Measurements from ENCODE around the gene PDIA4. TPM values are rescaled to one million over a fixed set of nuclear protein-coding genes. Genes with fewer than 3 reads are reported as not detected.

The PDIA4 gene
- total RNA-seq, 1 donor from 2014 or later, result 266 TPM

DNA sequence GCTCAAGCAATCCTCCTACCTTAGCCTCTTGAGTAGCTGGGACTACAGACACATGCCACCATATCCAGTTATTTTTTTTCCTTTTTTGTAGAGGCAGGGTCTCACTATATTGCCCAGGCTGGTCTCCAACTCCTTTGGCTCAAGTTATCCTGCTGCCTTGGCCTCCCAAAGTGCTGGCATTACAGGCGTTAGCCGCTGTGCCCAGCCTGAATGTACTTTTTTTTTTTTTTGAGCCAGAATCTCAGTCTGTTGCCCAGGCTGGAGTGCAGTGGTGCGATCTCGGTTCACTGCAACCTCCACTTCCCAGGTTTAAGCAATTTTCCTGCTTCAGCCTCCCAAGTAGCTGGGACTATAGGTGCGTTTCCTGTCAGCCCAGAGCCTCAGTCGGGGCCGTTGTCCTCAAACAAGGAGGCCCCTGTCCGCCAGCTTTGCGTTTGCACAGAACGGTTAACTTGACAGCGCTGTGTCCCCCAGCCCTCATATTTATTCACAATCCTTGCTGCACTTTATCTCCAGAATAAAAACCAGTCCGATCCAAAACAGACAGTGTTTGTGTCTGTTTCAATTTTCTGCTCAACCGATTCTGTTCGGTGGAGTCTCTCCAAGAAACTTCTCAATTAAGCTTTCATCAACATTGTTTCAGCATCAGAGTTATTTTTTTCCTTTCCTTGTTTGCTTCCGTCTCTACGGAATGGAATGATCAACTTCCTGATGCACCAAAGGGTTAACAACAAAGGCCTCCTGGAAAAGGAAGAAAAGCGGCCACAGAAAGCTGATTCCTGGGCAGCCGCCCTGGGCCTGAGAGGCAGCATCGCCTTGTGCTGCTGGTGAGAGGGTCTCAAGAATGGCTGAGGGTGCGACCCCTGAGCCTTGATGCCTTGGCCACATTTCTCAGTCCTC lies 64.5 kb downstream of the PDIA4 start:
- H3K4me3 ChIP-seq (ENCODE audit: insufficient read depth, low read depth, low read length), result peak overlapping the region; percentile 46
- Mint-ChIP-seq H3K36me3 (ENCODE audit: low read depth, unreplicated experiment) (no peaks in the 10 kb centered on the region), H3K4me3 (ENCODE audit: unreplicated experiment) (no peak overlapping the region), H3K4me1 (ENCODE audit: low read depth, unreplicated experiment) (peaks cover 3% of the 10 kb centered on the region), H3K9me3 (ENCODE audit: unreplicated experiment) (no peaks in the 10 kb centered on the region), H3K27ac (ENCODE audit: unreplicated experiment) (no peak overlapping the region), H3K27me3 (ENCODE audit: low read depth, unreplicated experiment) (peaks cover 5% of the 10 kb centered on the region)
- no peak for FAIRE-seq
- H2AFZ ChIP-seq (ENCODE audit: low read depth, low read length), result peak overlapping the region; percentile 76
- H3K4me1 ChIP-seq (ENCODE audit: insufficient read depth, low read length), result peaks cover 10% of the 10 kb centered on the region
- no peaks in the 10 kb centered on the region for H3K27me3 ChIP-seq (ENCODE audit: insufficient read depth, low read length)
- H3K4me2 ChIP-seq (ENCODE audit: low read length), result peak overlapping the region; percentile 84
- H3K9ac ChIP-seq (ENCODE audit: low read length), result peak overlapping the region; percentile 74
- no peaks in the 10 kb centered on the region for H3K9me3 ChIP-seq (ENCODE audit: insufficient read depth, low read depth, low read length)
- no peaks in the 10 kb centered on the region for H3K36me3 ChIP-seq (ENCODE audit: insufficient read depth, low read length)
- H4K20me1 ChIP-seq (ENCODE audit: insufficient read depth, low read length), result no peaks in the 10 kb centered on the region
- H3K27ac ChIP-seq (ENCODE audit: low read depth, low read length), result no peak overlapping the region
- no peak for TF ChIP-seq EZH2 (IDR thresholded peaks at IDR 0.05; ENCODE audit: insufficient read depth, low read length)
- TF ChIP-seq, protein P1, sequence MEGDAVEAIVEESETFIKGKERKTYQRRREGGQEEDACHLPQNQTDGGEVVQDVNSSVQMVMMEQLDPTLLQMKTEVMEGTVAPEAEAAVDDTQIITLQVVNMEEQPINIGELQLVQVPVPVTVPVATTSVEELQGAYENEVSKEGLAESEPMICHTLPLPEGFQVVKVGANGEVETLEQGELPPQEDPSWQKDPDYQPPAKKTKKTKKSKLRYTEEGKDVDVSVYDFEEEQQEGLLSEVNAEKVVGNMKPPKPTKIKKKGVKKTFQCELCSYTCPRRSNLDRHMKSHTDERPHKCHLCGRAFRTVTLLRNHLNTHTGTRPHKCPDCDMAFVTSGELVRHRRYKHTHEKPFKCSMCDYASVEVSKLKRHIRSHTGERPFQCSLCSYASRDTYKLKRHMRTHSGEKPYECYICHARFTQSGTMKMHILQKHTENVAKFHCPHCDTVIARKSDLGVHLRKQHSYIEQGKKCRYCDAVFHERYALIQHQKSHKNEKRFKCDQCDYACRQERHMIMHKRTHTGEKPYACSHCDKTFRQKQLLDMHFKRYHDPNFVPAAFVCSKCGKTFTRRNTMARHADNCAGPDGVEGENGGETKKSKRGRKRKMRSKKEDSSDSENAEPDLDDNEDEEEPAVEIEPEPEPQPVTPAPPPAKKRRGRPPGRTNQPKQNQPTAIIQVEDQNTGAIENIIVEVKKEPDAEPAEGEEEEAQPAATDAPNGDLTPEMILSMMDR (IDR thresholded peaks at IDR 0.05; ENCODE audit: insufficient read depth, low read depth, low read length), result no peak
- H3K79me2 ChIP-seq (ENCODE audit: insufficient read depth, low read length), result no peaks in the 10 kb centered on the region
- DNase-seq (ENCODE audit: low read depth), result no peak

DNA sequence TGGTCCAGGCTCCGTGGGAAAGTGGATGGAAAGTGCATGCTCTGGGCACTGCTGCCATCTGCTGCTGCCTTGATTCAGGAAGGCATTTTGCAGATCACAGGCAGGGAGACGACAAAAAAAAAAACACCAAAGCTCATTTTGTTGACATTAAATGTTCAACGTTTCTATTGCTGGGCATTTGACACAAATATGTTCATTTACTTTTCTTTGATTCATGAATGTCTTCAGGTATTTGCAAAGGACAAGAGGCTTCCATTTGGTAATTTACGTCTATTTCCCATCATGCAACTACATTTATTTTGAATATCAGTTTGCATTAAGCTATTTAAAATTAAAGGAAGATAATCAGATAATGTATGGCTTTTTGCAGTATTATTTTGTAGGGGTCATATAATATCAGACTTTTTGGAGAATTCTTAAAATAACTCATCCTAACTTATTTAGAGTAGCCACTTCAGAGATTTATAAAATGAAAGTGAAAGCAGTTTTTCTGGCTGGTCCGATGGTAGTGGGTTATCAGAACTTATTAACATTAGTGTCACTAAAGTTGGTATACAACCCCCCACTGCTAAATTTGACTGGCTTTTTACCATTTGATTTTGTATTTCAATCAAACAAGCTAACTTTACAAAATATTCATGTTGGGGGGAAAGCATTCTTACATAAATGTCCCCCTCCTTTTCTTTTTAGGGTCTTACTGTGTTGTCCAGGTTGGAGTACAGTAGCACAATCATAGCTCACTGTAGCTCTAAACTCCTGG lies 65.3 kb downstream of the PDIA4 start:
- Histone ChIP-seq H3K4me1 (ENCODE audit: insufficient read depth, low read length) (peaks cover 10% of the 10 kb centered on the region), H3K27ac (ENCODE audit: low read depth, low read length) (peak overlapping the region; percentile 57), H3K9ac (ENCODE audit: low read length) (peak overlapping the region; percentile 74), H3K79me2 (ENCODE audit: insufficient read depth, low read length) (no peaks in the 10 kb centered on the region), H4K20me1 (ENCODE audit: insufficient read depth, low read length) (no peaks in the 10 kb centered on the region), H3K4me2 (ENCODE audit: low read length) (peak overlapping the region; percentile 84), H3K27me3 (ENCODE audit: insufficient read depth, low read length) (no peaks in the 10 kb centered on the region), H2AFZ (ENCODE audit: low read depth, low read length) (peak overlapping the region; percentile 83), H3K4me3 (ENCODE audit: insufficient read depth, low read depth, low read length) (peak overlapping the region; percentile 81), H3K36me3 (ENCODE audit: insufficient read depth, low read length) (no peaks in the 10 kb centered on the region), H3K9me3 (ENCODE audit: insufficient read depth, low read depth, low read length) (no peaks in the 10 kb centered on the region)
- peaks cover 3% of the 10 kb centered on the region for H3K4me1 Mint-ChIP-seq (ENCODE audit: low read depth, unreplicated experiment)
- peaks cover 5% of the 10 kb centered on the region for H3K27me3 Mint-ChIP-seq (ENCODE audit: low read depth, unreplicated experiment)
- H3K9me3 Mint-ChIP-seq (ENCODE audit: unreplicated experiment), result no peaks in the 10 kb centered on the region
- no peaks in the 10 kb centered on the region for H3K36me3 Mint-ChIP-seq (ENCODE audit: low read depth, unreplicated experiment)
- H3K4me3 Mint-ChIP-seq (ENCODE audit: unreplicated experiment), result peak overlapping the region; percentile 93
- FAIRE-seq, result no peak
- H3K27ac Mint-ChIP-seq (ENCODE audit: unreplicated experiment), result peak overlapping the region; percentile 82
- TF ChIP-seq EZH2 (IDR thresholded peaks at IDR 0.05; ENCODE audit: insufficient read depth, low read length), result no peak
- TF ChIP-seq, protein P1 (IDR thresholded peaks at IDR 0.05; ENCODE audit: insufficient read depth, low read depth, low read length), result peak; percentile 87
- peak; percentile 22 for DNase-seq (ENCODE audit: low read depth)
